GM18858 (cell line): Measurements from ENCODE around the gene CDH11.

ENCODE experiments used
- ATAC-seq: cut with Tn5 transposase; IDR thresholded peaks from one replicate; pipeline ENCODE4 v1.9.1; 2021; ENCODE audit not compliant: unreplicated experiment

CDH11 gene

GRCh38 chr16:64919141-64919540, 202.7 kb downstream of the CDH11 start:
- no peak for ATAC-seq

DNA sequence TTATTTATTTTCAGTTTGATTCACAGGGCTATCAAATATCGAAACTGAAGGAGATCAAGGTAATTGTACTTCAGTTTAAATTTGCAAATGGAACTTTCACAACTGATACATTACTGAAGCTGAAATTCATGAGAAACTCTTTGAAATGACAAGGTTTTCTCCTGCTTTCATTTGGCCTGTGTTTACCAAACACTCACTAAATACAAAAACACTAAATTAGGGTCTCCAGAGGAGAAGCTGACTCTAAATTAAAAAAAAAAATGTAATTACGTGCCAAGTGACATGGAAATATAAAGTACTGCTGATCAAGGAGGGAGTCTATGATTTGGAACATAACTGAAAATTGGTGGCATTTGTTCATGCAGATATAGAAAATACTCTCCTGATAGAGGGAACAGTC, 205.8 kb downstream of the CDH11 start:
- ATAC-seq = no peak

GRCh38 chr16:64910356-64910755, 211.5 kb downstream of the CDH11 start:
- no peak for ATAC-seq

GRCh38 chr16:64907844-64908243, 214.0 kb downstream of the CDH11 start:
- ATAC-seq = no peak

DNA sequence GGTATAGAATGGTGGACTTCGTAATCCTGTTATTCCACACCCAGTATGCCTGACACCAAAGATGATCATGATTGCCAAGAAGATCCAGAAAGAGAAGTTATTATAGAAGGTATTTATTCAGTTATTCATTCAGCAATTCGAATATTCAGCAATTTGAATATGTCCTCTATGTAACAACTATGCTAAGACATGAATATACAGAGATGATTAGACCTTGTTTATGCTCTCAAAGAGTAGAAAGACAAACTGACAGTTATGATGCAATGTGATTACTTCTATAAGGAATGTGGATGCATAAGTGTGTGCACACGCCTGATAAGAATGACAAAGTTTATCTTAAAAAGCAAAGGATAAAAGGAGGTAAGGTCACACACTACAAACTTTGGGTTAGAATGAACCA, 218.1 kb downstream of the CDH11 start:
- ATAC-seq = no peak

GRCh38 chr16:64900517-64900916, 221.3 kb downstream of the CDH11 start:
- ATAC-seq = no peak

DNA sequence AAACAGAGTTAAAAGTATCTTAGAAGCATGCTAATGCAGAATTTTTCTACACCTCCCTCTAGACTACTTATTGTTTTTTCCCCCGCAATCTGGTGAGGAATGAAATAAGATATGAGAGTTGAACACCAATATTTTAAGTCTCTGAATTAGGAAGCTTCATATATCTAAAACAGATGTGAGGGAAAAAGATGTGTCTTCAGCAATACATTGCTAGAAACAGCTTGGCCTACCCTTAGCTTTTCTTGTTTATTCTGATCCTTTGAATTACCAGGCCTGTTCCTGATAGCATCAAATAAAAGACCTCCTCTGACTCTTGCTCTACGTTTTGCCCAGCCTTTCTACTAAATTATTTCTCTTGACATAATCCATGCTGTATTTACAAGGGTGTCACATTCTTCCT, 221.8 kb downstream of the CDH11 start:
- no peak for ATAC-seq

GRCh38 chr16:64898159-64898558, 223.7 kb downstream of the CDH11 start:
- ATAC-seq = no peak
